Upper lobe of left lung (tissue), 6 donors: ENCODE data around the gene PEMT. TPM values are rescaled to one million over a fixed set of nuclear protein-coding genes. Genes with fewer than 3 reads are reported as not detected.

Source experiments
- ATAC-seq, 2 donors: fragments of 200-7000 bp; cut with Tn5 transposase; one replicate each; pipeline ENCODE4 v1.9.1; 2022; ENCODE audit warnings: mild to moderate bottlenecking in 2 of 2, moderate library complexity in 2 of 2; ENCODE audit not compliant: low FRiP score in 2 of 2
- DNase-seq, 2 donors: peaks; one replicate each; pipeline ENCODE4 v3.0.0-alpha.2; 2019 to 2020
- H3K27ac ChIP-seq, 4 donors: fragments of 200-600 bp; sonication (generic); one replicate each; pipeline ENCODE4 v1.5.1; 2016 to 2019
- H3K27me3 ChIP-seq, 4 donors: fragments of 200-600 bp; sonication (generic); one replicate each; pipeline ENCODE4 v1.5.1; 2017 to 2019
- H3K36me3 ChIP-seq, 4 donors: fragments of 200-600 bp; sonication (generic); one replicate each; pipeline ENCODE4 v1.5.1; 2016 to 2019
- H3K4me1 ChIP-seq, 4 donors: fragments of 200-600 bp; sonication (generic); one replicate each; pipeline ENCODE4 v1.5.1; 2018 to 2019
- H3K4me3 ChIP-seq, 4 donors: fragments of 200-600 bp; sonication (generic); one replicate each; pipeline ENCODE4 v1.5.1; 2017 to 2019; ENCODE audit warnings: mild to moderate bottlenecking in 2 of 4, moderate library complexity in 1 of 4
- H3K9me3 ChIP-seq, 4 donors: fragments of 200-600 bp; sonication (generic); one replicate each; pipeline ENCODE4 v1.5.1; 2018 to 2019
- EP300 ChIP-seq, 4 donors: sonication (generic); formaldehyde crosslinking; IDR thresholded peaks; one replicate each; pipeline ENCODE4 v1.5.1; 2017; ENCODE audit warnings: antibody characterized with exemption in 4 of 4, control low read depth in 2 of 4
- POLR2A ChIP-seq, 4 donors: fragments of 450-650 bp; IDR thresholded peaks; one replicate each; pipeline ENCODE4 v1.5.1; 2016 to 2017; ENCODE audit warnings: antibody characterized with exemption in 4 of 4, mild to moderate bottlenecking in 2 of 4
- POLR2AphosphoS5 ChIP-seq, 2 donors: sonication (generic); formaldehyde crosslinking; IDR thresholded peaks; one replicate each; pipeline ENCODE4 v1.5.1; 2017; ENCODE audit warnings: antibody characterized with exemption in 2 of 2
- WGBS, 2 donors: methylation state at CpG; one replicate each; pipeline ENCODE4 v1.1.5; 2017 to 2018; 5-methylcytosine and 5-hydroxymethylcytosine counted together
- total RNA-seq, 6 donors: library from RNA; depleted of rRNA in 4 of 6; stranded (reverse); fragments of >200 nt in 4 of 6; gene quantifications; one replicate each; pipeline versions ENCODE4 v1.1.0 to v1.2.1, GENCODE V29; 2016 to 2021
- TF ChIP-seq, protein P1 (sequence below), 6 experiments: fragments of 450-650 bp in 4 of 6; fragments of 200-600 bp in 2 of 6; sonication (generic) in 2 of 6; IDR thresholded peaks; one replicate each; pipeline ENCODE4 v1.5.1; 2016 to 2019; ENCODE audit warnings: antibody characterized with exemption in 6 of 6
- donor health status: DM: no; HTN: no; CAD: no; lungs with moderate emphysema.
- donor health status: DM: no; HTN: yes; CAD: no; lungs with severe emphysema.

The PEMT gene
- total RNA-seq, 6 donors from 2014 or later: 16.6 to 44.9 (median 32.2) TPM

DNA sequence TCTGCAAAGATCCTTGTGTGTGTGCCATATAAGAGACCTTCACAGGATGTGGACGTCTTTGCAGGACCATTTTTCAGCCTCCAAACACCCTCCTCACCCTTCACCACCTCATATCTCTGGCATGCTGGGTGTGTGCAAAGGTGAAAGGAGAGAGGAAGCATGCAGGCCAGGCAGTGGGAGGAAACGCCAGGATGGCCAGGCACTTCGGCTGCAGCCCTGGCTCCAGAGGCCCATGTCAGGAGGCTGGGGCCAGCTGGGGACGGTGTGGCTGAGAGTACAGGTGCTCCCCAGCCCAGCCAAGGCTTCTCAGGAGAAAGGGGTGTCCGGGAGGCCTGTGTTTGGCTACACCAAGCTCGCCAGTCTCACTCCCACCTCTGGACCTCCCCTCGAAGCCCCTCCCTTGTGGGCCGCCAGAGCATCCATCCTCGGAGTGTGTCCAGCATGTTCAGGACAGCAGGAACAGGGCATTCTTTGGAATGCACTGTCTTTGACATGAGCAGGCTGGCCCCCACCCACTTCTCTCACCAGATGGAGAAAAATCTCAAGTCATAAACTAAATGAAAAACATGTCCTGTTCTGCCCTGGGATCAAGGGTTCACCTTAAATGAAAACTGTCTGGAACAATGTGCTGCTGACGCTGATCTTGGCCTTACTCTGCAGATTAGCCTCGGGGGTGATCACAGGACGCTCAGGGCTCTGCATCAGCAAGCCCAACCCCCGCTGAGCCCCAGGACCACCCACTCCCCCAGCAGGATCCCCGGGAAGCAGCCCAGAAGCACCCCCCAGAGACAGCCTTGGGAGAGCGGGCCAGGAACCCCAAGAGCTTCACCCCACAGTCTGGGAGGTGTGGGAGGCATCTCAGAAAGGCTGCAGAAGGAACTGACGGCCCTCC is 15.9 kb downstream of the PEMT start:
- Histone ChIP-seq H3K9me3 (no peaks in the 10 kb centered on the region), H3K27ac (peak overlapping the region; percentile 42 to 75 (median 63)), H3K36me3 (peaks cover 0 to 7% (median 3%) of the 10 kb centered on the region in 4 donors), H3K27me3 (no peaks in the 10 kb centered on the region), H3K4me3 (no peak overlapping the region), H3K4me1 (peaks cover 0 to 10% (median 5%) of the 10 kb centered on the region in 4 donors)
- 79 to 81% methylated on average over 12 to 16 of the region's 16 CpGs for WGBS, 2 donors
- DNase-seq: no peak
- peak in 1 of 2 donors; percentile 31 for ATAC-seq
- TF ChIP-seq, protein P1, sequence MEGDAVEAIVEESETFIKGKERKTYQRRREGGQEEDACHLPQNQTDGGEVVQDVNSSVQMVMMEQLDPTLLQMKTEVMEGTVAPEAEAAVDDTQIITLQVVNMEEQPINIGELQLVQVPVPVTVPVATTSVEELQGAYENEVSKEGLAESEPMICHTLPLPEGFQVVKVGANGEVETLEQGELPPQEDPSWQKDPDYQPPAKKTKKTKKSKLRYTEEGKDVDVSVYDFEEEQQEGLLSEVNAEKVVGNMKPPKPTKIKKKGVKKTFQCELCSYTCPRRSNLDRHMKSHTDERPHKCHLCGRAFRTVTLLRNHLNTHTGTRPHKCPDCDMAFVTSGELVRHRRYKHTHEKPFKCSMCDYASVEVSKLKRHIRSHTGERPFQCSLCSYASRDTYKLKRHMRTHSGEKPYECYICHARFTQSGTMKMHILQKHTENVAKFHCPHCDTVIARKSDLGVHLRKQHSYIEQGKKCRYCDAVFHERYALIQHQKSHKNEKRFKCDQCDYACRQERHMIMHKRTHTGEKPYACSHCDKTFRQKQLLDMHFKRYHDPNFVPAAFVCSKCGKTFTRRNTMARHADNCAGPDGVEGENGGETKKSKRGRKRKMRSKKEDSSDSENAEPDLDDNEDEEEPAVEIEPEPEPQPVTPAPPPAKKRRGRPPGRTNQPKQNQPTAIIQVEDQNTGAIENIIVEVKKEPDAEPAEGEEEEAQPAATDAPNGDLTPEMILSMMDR (IDR thresholded peaks at IDR 0.05): no peak
- no peak for TF ChIP-seq POLR2AphosphoS5 (IDR thresholded peaks at IDR 0.05)
- no peak for TF ChIP-seq POLR2A (IDR thresholded peaks at IDR 0.05)
- TF ChIP-seq EP300 (IDR thresholded peaks at IDR 0.05): no peak

DNA sequence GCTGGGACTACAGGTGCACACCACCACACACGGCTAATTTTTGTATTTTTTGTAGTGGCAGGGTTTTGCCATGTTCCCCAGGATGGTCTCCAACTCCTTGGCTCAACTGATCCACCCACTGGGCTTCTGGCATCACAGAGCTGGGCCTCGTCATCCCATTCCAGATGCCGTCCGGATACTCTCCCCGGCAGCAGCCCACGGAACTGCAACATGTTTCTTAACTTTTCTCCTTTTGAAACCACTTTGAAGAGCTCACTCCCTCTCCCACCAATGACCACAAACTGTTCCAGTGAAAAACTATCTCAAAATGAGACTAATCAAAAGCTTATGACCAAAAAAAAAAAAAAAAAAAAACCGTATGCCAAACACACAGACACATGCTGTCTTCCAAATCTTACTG is 17.6 kb downstream of the PEMT start:
- H3K36me3 ChIP-seq: peaks cover 0 to 7% (median 3%) of the 10 kb centered on the region in 4 donors
- H3K4me1 ChIP-seq: peaks cover 0 to 12% (median 9%) of the 10 kb centered on the region in 4 donors
- DNase-seq (no peak), ATAC-seq (no peak)
- WGBS, 2 donors: 80 to 89% methylated on average over 7 of the region's 7 CpGs
- H3K27me3 ChIP-seq: no peaks in the 10 kb centered on the region
- no peak overlapping the region for H3K4me3 ChIP-seq
- no peak overlapping the region for H3K27ac ChIP-seq
- H3K9me3 ChIP-seq: no peaks in the 10 kb centered on the region
- no peak for TF ChIP-seq POLR2A (IDR thresholded peaks at IDR 0.05)
- TF ChIP-seq, protein P1 (IDR thresholded peaks at IDR 0.05): no peak

DNA sequence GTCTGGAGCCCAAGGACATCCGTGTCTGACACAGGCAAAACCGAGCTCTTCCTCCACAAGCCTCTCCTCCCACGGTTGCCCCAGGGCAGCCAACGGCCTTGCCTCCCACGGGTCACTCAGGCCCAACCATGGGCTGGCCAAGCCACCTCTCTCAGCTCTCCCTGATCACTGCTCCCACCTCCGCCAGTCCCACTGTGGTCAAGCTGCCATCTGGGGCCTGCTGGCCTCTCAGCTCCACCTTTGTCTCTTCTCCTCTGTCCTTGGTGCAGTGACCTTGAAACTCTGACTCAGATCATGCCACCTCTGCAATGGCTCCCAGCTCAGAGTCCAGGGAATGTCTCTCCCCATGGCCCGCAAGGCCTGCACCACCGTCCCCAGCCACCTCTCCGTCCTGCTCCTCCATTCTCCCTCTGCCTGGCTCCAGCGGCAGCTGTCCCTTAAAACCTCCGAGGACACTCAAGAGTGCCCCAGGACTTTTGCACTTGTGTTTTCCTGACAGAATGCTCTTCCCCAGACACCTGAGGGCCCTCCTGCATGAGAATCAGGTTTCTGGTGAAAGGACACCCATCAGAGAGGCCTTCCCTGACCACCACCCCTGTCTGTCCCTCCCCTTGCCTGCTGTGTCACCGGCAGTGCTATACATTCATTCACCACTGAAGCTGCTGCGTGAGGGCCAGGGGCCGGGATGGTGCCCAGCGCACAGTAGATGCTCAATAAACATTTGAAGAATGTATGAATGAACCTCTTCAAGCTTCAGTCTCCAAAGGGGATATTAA is 19.3 kb downstream of the PEMT start:
- H3K27me3 ChIP-seq: no peaks in the 10 kb centered on the region
- H3K27ac ChIP-seq: no peak overlapping the region
- no peak overlapping the region for H3K4me3 ChIP-seq
- H3K36me3 ChIP-seq: peaks cover 0 to 7% (median 3%) of the 10 kb centered on the region in 4 donors
- 84 to 86% methylated on average over 11 to 15 of the region's 15 CpGs for WGBS, 2 donors
- DNase-seq: no peak
- TF ChIP-seq POLR2AphosphoS5 (IDR thresholded peaks at IDR 0.05) (no peak), POLR2A (IDR thresholded peaks at IDR 0.05) (no peak), EP300 (IDR thresholded peaks at IDR 0.05) (no peak)
- TF ChIP-seq, protein P1 (IDR thresholded peaks at IDR 0.05): no peak
- peaks cover 5 to 27% (median 20%) of the 10 kb centered on the region in 4 donors for H3K4me1 ChIP-seq
- no peak for ATAC-seq
- H3K9me3 ChIP-seq: no peaks in the 10 kb centered on the region

DNA sequence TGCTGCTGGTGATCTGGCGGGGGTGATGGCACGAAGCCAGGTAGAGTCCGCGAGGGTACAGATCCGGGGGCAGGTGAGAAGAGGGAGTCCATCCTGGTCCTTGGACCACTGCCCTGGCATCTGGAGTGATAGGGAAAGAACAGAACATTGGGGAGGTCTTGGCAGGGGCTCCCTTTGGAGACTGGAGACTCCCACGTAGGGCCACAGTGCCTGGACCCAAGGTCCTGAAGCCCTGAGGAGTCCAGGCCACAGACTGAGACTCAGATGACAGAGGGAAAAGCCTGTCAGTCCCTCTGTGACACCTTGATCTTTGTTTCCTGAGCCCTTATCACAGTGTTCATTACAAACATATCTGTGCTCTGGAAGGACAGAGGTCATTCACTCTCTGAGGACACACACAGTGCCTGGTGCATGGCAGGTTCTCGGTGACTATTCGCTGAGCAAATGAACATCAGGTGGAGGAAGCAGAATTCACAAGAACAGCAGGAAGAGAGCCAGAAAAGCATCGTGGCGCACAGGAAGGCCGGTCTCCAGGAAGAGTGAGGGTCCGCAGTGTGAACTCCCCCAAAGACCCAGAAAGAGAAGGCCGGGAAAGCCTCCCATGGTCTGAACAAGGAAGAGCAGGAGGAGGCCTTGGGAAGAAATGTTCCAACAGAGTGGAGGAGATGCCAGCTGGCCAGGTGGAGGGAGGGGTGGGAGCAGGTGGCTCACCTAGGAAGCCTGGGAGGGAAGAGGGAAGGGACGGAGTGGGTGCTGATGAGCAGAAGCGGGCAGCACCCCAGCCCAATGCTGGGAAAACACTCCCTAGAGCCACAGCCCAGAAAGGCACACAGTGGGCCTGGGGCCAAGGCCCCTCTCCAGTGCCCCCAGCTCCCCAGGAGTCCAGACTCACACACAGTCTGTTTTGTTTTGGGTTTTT is 20.5 kb downstream of the PEMT start:
- WGBS, 2 donors: 84 to 88% methylated on average over 14 to 15 of the region's 15 CpGs
- H3K27ac ChIP-seq: no peak overlapping the region
- H3K9me3 ChIP-seq: no peaks in the 10 kb centered on the region
- H3K4me3 ChIP-seq: no peak overlapping the region
- peaks cover 13 to 32% (median 24%) of the 10 kb centered on the region in 4 donors for H3K4me1 ChIP-seq
- DNase-seq (no peak), ATAC-seq (no peak)
- H3K36me3 ChIP-seq: peaks cover 0 to 2% (median 0%) of the 10 kb centered on the region in 4 donors
- no peaks in the 10 kb centered on the region for H3K27me3 ChIP-seq
- TF ChIP-seq, protein P1 (IDR thresholded peaks at IDR 0.05): no peak
- TF ChIP-seq EP300 (IDR thresholded peaks at IDR 0.05) (no peak), POLR2AphosphoS5 (IDR thresholded peaks at IDR 0.05) (no peak)
